ENCODE data around the gene NPSR1. TPM values are rescaled to one million over a fixed set of nuclear protein-coding genes. Genes with fewer than 3 reads are reported as not detected.
"Not testable (repeated sequence)": the region's sequence is repeated elsewhere in the genome, so short reads cannot be mapped to it uniquely, and the experiment has no call there.

Gene NPSR1
- total RNA-seq = not detected in 2 replicates

GRCh38 chr7:34657632-34658268, at the start of gene NPSR1:
TSS of gene NPSR1 (plus strand) at chr7:34658218. CDS start at chr7:34658413, 195 bp downstream.
- no peaks in the 10 kb centered on the region for H3K27me3 Mint-ChIP-seq (ENCODE audit: low read depth)
- intact Hi-C loops (cut with micrococcal nuclease) = no loop called here

DNA sequence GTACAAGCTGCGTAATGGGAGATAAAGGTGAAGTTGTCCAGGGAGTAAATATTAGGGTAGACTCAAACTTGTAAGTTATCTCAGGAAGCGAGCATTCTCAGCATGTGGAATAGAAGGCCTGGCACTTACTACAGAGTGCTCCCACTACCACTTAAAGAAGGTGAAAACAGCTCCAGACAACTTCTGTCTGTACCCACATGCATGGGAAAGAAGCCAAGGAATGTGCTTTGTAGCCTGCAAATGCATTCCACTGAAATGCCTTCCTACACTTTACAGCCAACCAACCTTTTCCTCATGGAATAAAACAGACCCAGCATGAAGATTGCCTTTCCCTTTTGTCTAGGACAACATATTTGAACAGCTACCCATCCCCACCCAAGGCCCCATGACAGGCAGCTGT, 45.4 kb upstream of the NPSR1 start:
- no peak for DNase-seq (ENCODE audit: low spot score)
- Mint-ChIP-seq H3K9me3 (peaks cover 15% of the 10 kb centered on the region), H3K27me3 (ENCODE audit: low read depth) (no peaks in the 10 kb centered on the region), H3K36me3 (ENCODE audit: low read depth) (no peaks in the 10 kb centered on the region), H3K4me1 (ENCODE audit: low read depth) (no peaks in the 10 kb centered on the region), H3K27ac (no peak overlapping the region), H3K4me3 (ENCODE audit: low read depth) (no peak overlapping the region)
- intact Hi-C loops (cut with micrococcal nuclease) = no loop called here

More at GRCh38 chr7:34657632-34658268, at the start of gene NPSR1:
- no peak for DNase-seq (ENCODE audit: low spot score)
- H3K4me3 Mint-ChIP-seq (ENCODE audit: low read depth) = no peak within 1 kb of the TSS
- H3K27ac Mint-ChIP-seq = no peak within 1 kb of the TSS
- H3K9me3 Mint-ChIP-seq = no peaks in the 10 kb centered on the region
- no peaks in the 10 kb centered on the region for H3K4me1 Mint-ChIP-seq (ENCODE audit: low read depth)
- H3K36me3 Mint-ChIP-seq (ENCODE audit: low read depth) = no peaks in the 10 kb centered on the region

- intact Hi-C loops (cut with micrococcal nuclease) = no loop called here
- no peaks in the 10 kb centered on the region for H3K4me1 Mint-ChIP-seq (ENCODE audit: low read depth)
- no peaks in the 10 kb centered on the region for H3K27me3 Mint-ChIP-seq (ENCODE audit: low read depth)
- no peak for DNase-seq (ENCODE audit: low spot score)
- no peaks in the 10 kb centered on the region for H3K9me3 Mint-ChIP-seq
- no peak overlapping the region for H3K4me3 Mint-ChIP-seq (ENCODE audit: low read depth)
- no peaks in the 10 kb centered on the region for H3K36me3 Mint-ChIP-seq (ENCODE audit: low read depth)
- no peak overlapping the region for H3K27ac Mint-ChIP-seq
Measured at GRCh38 chr7:34620425-34620824, 37.6 kb upstream of the NPSR1 start.

- H3K36me3 Mint-ChIP-seq (ENCODE audit: low read depth) = no peaks in the 10 kb centered on the region
- H3K27me3 Mint-ChIP-seq (ENCODE audit: low read depth) = no peaks in the 10 kb centered on the region
- H3K4me3 Mint-ChIP-seq (ENCODE audit: low read depth) = no peak overlapping the region
- intact Hi-C loops (cut with micrococcal nuclease) = no loop called here
- DNase-seq (ENCODE audit: low spot score) = no peak
- no peaks in the 10 kb centered on the region for H3K4me1 Mint-ChIP-seq (ENCODE audit: low read depth)
- H3K9me3 Mint-ChIP-seq = no peaks in the 10 kb centered on the region
- no peak overlapping the region for H3K27ac Mint-ChIP-seq
Measured at GRCh38 chr7:34622182-34622581, 35.8 kb upstream of the NPSR1 start.

DNA sequence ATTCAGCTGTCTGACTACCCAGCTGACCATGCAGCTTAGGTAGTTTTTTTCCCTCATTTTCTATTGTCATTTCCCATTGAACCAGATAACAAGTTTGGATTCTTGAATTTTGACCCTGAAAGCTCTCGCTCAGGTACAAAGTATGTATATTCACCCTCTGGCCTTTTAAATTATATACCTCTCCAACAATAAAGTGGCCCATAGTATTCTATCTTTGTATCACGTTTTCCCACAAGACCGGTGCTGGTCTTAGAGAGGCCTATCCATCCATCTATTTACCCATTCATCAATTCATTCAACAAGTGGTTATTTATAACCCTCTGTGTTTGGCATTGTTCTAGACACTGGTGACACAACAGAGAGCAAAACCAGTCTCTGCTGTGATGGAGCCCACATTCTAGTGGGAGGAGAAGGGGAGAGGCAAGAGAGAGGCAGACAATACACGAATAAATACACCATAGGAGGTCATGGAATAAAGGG, 35.2 kb upstream of the NPSR1 start:
- Mint-ChIP-seq H3K27me3 (ENCODE audit: low read depth) (no peaks in the 10 kb centered on the region), H3K27ac (no peak overlapping the region), H3K4me1 (ENCODE audit: low read depth) (no peaks in the 10 kb centered on the region), H3K9me3 (no peaks in the 10 kb centered on the region), H3K36me3 (ENCODE audit: low read depth) (no peaks in the 10 kb centered on the region), H3K4me3 (ENCODE audit: low read depth) (no peak overlapping the region)
- intact Hi-C loops (cut with micrococcal nuclease) = no loop called here
- no peak for DNase-seq (ENCODE audit: low spot score)

DNA sequence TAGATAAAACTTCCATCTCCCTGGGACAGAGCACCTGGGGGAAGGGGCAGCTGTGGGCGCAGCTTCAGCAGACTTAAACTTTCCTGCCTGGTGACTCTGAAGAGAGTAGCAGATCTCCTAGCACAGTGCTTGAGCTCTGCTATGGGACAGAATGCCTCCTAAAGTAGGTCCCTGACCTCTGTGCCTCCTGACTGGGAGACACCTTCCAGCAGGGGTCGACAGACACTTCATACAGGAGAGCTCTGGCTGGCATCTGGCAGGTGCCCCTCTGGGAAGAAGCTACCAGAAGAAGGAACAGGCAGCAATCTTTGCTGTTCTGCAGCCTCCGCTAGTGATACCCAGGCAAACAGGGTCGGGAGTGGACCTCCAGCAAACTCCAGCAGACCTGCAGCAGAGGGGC, 29.4 kb upstream of the NPSR1 start:
- H3K27me3 Mint-ChIP-seq (ENCODE audit: low read depth); DNase-seq (ENCODE audit: low spot score); H3K4me3 Mint-ChIP-seq (ENCODE audit: low read depth); intact Hi-C loops (cut with micrococcal nuclease); H3K9me3 Mint-ChIP-seq; H3K4me1 Mint-ChIP-seq (ENCODE audit: low read depth); H3K36me3 Mint-ChIP-seq (ENCODE audit: low read depth); H3K27ac Mint-ChIP-seq: not testable (repeated sequence)

GRCh38 chr7:34652809-34653208, 5.2 kb upstream of the NPSR1 start:
- intact Hi-C loops (cut with micrococcal nuclease) = no loop called here
- Mint-ChIP-seq H3K36me3 (ENCODE audit: low read depth) (no peaks in the 10 kb centered on the region), H3K4me1 (ENCODE audit: low read depth) (no peaks in the 10 kb centered on the region), H3K27me3 (ENCODE audit: low read depth) (no peaks in the 10 kb centered on the region), H3K4me3 (ENCODE audit: low read depth) (no peak overlapping the region), H3K9me3 (no peaks in the 10 kb centered on the region), H3K27ac (no peak overlapping the region)
- DNase-seq (ENCODE audit: low spot score) = no peak

- Mint-ChIP-seq H3K36me3 (ENCODE audit: low read depth) (no peaks in the 10 kb centered on the region), H3K9me3 (no peaks in the 10 kb centered on the region), H3K4me3 (ENCODE audit: low read depth) (no peak overlapping the region), H3K4me1 (ENCODE audit: low read depth) (no peaks in the 10 kb centered on the region), H3K27ac (no peak overlapping the region), H3K27me3 (ENCODE audit: low read depth) (no peaks in the 10 kb centered on the region)
- no peak for DNase-seq (ENCODE audit: low spot score)
- intact Hi-C loops (cut with micrococcal nuclease) = no loop called here
Measured at GRCh38 chr7:34653787-34654186, 4.2 kb upstream of the NPSR1 start.

- intact Hi-C loops (cut with micrococcal nuclease) = no loop called here
- Mint-ChIP-seq H3K4me1 (ENCODE audit: low read depth) (no peaks in the 10 kb centered on the region), H3K36me3 (ENCODE audit: low read depth) (no peaks in the 10 kb centered on the region), H3K27me3 (ENCODE audit: low read depth) (no peaks in the 10 kb centered on the region), H3K27ac (no peak overlapping the region), H3K9me3 (no peaks in the 10 kb centered on the region), H3K4me3 (ENCODE audit: low read depth) (no peak overlapping the region)
- no peak for DNase-seq (ENCODE audit: low spot score)
Measured at GRCh38 chr7:34655384-34655783, 2.6 kb upstream of the NPSR1 start.

- no peak overlapping the region for H3K27ac Mint-ChIP-seq
- intact Hi-C loops (cut with micrococcal nuclease) = no loop called here
- H3K4me3 Mint-ChIP-seq (ENCODE audit: low read depth) = no peak overlapping the region
- no peak for DNase-seq (ENCODE audit: low spot score)
- no peaks in the 10 kb centered on the region for H3K4me1 Mint-ChIP-seq (ENCODE audit: low read depth)
- no peaks in the 10 kb centered on the region for H3K9me3 Mint-ChIP-seq
- no peaks in the 10 kb centered on the region for H3K36me3 Mint-ChIP-seq (ENCODE audit: low read depth)
- no peaks in the 10 kb centered on the region for H3K27me3 Mint-ChIP-seq (ENCODE audit: low read depth)
Measured at GRCh38 chr7:34656041-34656440, 2.0 kb upstream of the NPSR1 start.

GRCh38 chr7:34659472-34660075, 1.6 kb downstream of the NPSR1 start:
- no peaks in the 10 kb centered on the region for H3K9me3 Mint-ChIP-seq
- H3K4me3 Mint-ChIP-seq (ENCODE audit: low read depth) = no peak overlapping the region
- DNase-seq (ENCODE audit: low spot score) = no peak
- H3K4me1 Mint-ChIP-seq (ENCODE audit: low read depth) = no peaks in the 10 kb centered on the region
- intact Hi-C loops (cut with micrococcal nuclease) = no loop called here
- no peak overlapping the region for H3K27ac Mint-ChIP-seq
- no peaks in the 10 kb centered on the region for H3K27me3 Mint-ChIP-seq (ENCODE audit: low read depth)
- no peaks in the 10 kb centered on the region for H3K36me3 Mint-ChIP-seq (ENCODE audit: low read depth)

DNA sequence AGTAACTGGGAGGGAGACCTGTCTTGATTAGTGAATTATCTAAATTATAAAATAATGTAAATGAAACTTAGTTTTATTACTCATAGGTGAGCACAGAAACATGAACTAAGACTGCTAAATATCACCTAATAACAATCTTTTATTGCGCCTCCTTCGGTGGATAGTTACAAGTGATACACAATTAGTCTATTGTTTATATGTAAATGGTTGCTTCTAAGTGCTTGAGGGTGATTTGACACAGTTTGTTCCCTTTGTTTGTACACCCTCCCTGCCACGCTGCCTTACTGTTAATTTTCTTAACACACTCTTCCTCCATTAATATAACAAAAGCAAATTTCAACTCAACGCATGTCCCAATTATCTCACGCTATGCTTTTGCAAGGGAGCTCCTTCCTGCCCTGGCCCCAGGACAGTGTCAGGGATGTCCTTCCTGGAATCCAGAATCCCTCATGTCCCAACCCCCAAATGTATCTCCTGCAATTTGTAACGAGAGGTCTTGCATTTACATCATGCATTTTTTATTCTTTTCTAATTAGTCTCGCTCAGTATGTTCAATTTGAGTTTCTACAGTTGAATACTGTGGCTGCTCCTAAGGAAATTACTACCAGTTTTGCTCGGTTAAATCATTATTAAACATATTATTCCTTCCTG, 4.2 kb downstream of the NPSR1 start:
- Mint-ChIP-seq H3K27ac (no peak overlapping the region), H3K36me3 (ENCODE audit: low read depth) (no peaks in the 10 kb centered on the region), H3K4me3 (ENCODE audit: low read depth) (no peak overlapping the region), H3K9me3 (no peaks in the 10 kb centered on the region), H3K4me1 (ENCODE audit: low read depth) (no peaks in the 10 kb centered on the region), H3K27me3 (ENCODE audit: low read depth) (no peaks in the 10 kb centered on the region)
- intact Hi-C loops (cut with micrococcal nuclease) = no loop called here
- no peak for DNase-seq (ENCODE audit: low spot score)

DNA sequence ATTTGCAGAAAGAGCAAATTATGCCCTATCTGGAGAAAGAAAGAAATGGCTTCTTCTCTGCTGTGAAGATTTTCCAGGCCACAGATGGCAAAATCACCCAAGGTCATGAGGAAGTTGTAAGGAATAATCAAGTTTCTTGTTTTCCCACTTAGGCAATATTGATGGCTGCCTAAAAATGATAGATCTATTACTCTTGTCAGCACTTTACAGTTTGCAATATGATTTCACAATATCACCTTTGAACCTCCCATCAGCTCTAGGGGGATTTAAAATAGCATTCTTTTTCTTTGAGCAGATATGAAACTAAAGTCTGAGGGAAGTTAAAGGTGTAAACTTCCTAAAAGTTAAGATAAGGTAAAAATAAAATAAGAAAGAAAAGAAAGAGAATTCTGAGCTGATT, 6.7 kb downstream of the NPSR1 start:
- intact Hi-C loops (cut with micrococcal nuclease) = no loop called here
- H3K27me3 Mint-ChIP-seq (ENCODE audit: low read depth) = no peaks in the 10 kb centered on the region
- H3K36me3 Mint-ChIP-seq (ENCODE audit: low read depth) = no peaks in the 10 kb centered on the region
- H3K27ac Mint-ChIP-seq = no peak overlapping the region
- no peak for DNase-seq (ENCODE audit: low spot score)
- H3K4me1 Mint-ChIP-seq (ENCODE audit: low read depth) = no peaks in the 10 kb centered on the region
- H3K9me3 Mint-ChIP-seq = no peaks in the 10 kb centered on the region
- H3K4me3 Mint-ChIP-seq (ENCODE audit: low read depth) = no peak overlapping the region
